HepG2 (cell line): ENCODE results near the gene C16orf86. TPM values are rescaled to one million over a fixed set of nuclear protein-coding genes. Genes with fewer than 3 reads are reported as not detected.

Experiments used
- HOXA3 ChIP-seq: sonication (generic); formaldehyde crosslinking; IDR thresholded peaks from 2 replicates; pipeline ENCODE4 v1.5.0; 2020; ENCODE audit warnings: missing genetic modification reagents
- XRCC5 ChIP-seq: fragments of 200-400 bp; formaldehyde crosslinking; optimal IDR thresholded peaks from 2 replicates; pipeline ENCODE3; 2017; ENCODE audit warnings: mild to moderate bottlenecking, low read length
- ZNF777 ChIP-seq: sonication (generic); formaldehyde crosslinking; IDR thresholded peaks from 2 replicates; pipeline ENCODE4 v1.4.0; 2020; ENCODE audit warnings: missing genetic modification reagents
- polyA plus RNA-seq, 8 experiments: library from polyadenylated mRNA; depleted of rRNA in 3 of 8; stranded (reverse) in 7 of 8; unstranded in 1 of 8; fragments of >200 nt; fragmentation: Illumina TruSeq in 4 of 8; extraction: Trizol in 4 of 8; gene quantifications; 2 replicates each; pipeline versions ENCODE4 v1.2.1 to v1.2.3, GENCODE V29; 2011 to 2016; ENCODE audit warnings: low read depth in 4 of 8, missing spikeins in 1 of 8, mixed read lengths in 1 of 8; ENCODE audit not compliant: insufficient read depth in 1 of 8
- total RNA-seq, 5 experiments: library from RNA; depleted of rRNA; stranded (reverse); fragments of >200 nt; fragmentation: Illumina TruSeq; extraction: Trizol; gene quantifications; 2 replicates each; pipeline ENCODE4 v1.2.3, GENCODE V29; 2016; ENCODE audit warnings: low read depth in 1 of 5
- TF ChIP-seq, protein P1 (sequence below): sonication (generic); formaldehyde crosslinking; IDR thresholded peaks from 2 replicates; pipeline ENCODE4 v1.5.1; 2020; ENCODE audit warnings: mild to moderate bottlenecking, missing genetic modification reagents, borderline replicate concordance
- TF ChIP-seq, protein P2 (sequence below), 2 experiments: fragments of 450-650 bp in 1 of 2; sonication (generic) in 1 of 2; formaldehyde crosslinking in 1 of 2; IDR thresholded peaks; 2 replicates each; pipeline versions ENCODE4 v1.6.1 to v1.8.0; 2016 to 2022; ENCODE audit warnings: antibody characterized with exemption in 1 of 2, mild to moderate bottlenecking in 1 of 2, missing genetic modification reagents in 1 of 2
- TF ChIP-seq, protein P3 (sequence below): sonication (generic); formaldehyde crosslinking; IDR thresholded peaks from 2 replicates; pipeline ENCODE4 v1.4.0; 2020; ENCODE audit warnings: low read depth, mild to moderate bottlenecking, missing genetic modification reagents
- TF ChIP-seq, protein P4 (sequence below): sonication (generic); formaldehyde crosslinking; IDR thresholded peaks from 2 replicates; pipeline ENCODE4 v1.4.0; 2020; ENCODE audit warnings: missing genetic modification reagents
- TF ChIP-seq, protein P5 (sequence below): sonication (generic); formaldehyde crosslinking; IDR thresholded peaks from 2 replicates; pipeline ENCODE4 v1.4.0; 2020; ENCODE audit warnings: mild to moderate bottlenecking, missing genetic modification reagents

Gene C16orf86
- total and polyA plus RNA-seq, 2 of the 13 experiments (the other 11 are each of a cell fraction or from before 2014, with no cell fraction given), result 1.5 to 3.1 TPM

DNA sequence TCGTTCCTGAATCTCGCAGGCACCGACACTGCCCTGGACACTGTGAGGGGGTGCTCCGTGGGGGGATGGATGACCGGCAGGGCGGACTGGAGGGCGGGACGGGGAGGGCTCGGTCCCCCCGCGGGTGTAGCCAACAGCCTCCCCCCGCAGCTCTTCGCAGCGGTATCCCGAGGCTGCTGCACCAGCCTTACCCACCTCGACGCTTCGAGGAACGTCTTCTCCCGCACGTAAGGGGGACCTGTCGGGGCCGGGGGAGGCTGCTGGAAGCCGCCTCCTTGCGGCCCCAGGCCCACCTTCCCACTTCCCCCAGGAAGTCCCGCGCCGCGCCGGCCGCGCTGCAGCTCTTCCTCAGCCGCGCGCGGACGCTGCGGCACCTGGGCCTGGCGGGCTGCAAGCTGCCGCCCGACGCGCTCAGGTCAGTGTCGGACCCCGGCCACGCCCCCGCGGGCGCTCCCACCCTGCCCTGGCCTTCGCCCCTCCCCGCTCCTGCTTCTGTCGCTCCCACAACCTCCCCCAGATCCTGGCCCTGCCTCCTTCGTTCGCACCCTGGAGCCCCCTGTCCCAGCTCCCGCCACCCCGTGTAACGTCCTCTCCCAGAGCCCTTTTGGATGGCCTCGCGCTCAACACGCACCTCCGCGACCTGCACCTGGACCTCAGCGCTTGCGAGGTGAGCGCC, 18.4 kb upstream of the C16orf86 start (continued):
- TF ChIP-seq, protein P1, sequence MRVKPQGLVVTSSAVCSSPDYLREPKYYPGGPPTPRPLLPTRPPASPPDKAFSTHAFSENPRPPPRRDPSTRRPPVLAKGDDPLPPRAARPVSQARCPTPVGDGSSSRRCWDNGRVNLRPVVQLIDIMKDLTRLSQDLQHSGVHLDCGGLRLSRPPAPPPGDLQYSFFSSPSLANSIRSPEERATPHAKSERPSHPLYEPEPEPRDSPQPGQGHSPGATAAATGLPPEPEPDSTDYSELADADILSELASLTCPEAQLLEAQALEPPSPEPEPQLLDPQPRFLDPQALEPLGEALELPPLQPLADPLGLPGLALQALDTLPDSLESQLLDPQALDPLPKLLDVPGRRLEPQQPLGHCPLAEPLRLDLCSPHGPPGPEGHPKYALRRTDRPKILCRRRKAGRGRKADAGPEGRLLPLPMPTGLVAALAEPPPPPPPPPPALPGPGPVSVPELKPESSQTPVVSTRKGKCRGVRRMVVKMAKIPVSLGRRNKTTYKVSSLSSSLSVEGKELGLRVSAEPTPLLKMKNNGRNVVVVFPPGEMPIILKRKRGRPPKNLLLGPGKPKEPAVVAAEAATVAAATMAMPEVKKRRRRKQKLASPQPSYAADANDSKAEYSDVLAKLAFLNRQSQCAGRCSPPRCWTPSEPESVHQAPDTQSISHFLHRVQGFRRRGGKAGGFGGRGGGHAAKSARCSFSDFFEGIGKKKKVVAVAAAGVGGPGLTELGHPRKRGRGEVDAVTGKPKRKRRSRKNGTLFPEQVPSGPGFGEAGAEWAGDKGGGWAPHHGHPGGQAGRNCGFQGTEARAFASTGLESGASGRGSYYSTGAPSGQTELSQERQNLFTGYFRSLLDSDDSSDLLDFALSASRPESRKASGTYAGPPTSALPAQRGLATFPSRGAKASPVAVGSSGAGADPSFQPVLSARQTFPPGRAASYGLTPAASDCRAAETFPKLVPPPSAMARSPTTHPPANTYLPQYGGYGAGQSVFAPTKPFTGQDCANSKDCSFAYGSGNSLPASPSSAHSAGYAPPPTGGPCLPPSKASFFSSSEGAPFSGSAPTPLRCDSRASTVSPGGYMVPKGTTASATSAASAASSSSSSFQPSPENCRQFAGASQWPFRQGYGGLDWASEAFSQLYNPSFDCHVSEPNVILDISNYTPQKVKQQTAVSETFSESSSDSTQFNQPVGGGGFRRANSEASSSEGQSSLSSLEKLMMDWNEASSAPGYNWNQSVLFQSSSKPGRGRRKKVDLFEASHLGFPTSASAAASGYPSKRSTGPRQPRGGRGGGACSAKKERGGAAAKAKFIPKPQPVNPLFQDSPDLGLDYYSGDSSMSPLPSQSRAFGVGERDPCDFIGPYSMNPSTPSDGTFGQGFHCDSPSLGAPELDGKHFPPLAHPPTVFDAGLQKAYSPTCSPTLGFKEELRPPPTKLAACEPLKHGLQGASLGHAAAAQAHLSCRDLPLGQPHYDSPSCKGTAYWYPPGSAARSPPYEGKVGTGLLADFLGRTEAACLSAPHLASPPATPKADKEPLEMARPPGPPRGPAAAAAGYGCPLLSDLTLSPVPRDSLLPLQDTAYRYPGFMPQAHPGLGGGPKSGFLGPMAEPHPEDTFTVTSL (CRISPR knock-in tag), result no peak
- TF ChIP-seq, protein P2, sequence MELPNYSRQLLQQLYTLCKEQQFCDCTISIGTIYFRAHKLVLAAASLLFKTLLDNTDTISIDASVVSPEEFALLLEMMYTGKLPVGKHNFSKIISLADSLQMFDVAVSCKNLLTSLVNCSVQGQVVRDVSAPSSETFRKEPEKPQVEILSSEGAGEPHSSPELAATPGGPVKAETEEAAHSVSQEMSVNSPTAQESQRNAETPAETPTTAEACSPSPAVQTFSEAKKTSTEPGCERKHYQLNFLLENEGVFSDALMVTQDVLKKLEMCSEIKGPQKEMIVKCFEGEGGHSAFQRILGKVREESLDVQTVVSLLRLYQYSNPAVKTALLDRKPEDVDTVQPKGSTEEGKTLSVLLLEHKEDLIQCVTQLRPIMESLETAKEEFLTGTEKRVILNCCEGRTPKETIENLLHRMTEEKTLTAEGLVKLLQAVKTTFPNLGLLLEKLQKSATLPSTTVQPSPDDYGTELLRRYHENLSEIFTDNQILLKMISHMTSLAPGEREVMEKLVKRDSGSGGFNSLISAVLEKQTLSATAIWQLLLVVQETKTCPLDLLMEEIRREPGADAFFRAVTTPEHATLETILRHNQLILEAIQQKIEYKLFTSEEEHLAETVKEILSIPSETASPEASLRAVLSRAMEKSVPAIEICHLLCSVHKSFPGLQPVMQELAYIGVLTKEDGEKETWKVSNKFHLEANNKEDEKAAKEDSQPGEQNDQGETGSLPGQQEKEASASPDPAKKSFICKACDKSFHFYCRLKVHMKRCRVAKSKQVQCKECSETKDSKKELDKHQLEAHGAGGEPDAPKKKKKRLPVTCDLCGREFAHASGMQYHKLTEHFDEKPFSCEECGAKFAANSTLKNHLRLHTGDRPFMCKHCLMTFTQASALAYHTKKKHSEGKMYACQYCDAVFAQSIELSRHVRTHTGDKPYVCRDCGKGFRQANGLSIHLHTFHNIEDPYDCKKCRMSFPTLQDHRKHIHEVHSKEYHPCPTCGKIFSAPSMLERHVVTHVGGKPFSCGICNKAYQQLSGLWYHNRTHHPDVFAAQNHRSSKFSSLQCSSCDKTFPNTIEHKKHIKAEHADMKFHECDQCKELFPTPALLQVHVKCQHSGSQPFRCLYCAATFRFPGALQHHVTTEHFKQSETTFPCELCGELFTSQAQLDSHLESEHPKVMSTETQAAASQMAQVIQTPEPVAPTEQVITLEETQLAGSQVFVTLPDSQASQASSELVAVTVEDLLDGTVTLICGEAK (IDR thresholded peaks at IDR 0.05), result no peak
- TF ChIP-seq, protein P2 (CRISPR knock-in tag; IDR thresholded peaks at IDR 0.05), result 0 out of 2 replicates have a peak, but pooled peaks have one; percentile 16
- TF ChIP-seq ZNF777 (no peak), HOXA3 (0 out of 2 replicates have a peak, but pooled peaks have one; percentile 8), XRCC5 (no peak)
- TF ChIP-seq, protein P3, sequence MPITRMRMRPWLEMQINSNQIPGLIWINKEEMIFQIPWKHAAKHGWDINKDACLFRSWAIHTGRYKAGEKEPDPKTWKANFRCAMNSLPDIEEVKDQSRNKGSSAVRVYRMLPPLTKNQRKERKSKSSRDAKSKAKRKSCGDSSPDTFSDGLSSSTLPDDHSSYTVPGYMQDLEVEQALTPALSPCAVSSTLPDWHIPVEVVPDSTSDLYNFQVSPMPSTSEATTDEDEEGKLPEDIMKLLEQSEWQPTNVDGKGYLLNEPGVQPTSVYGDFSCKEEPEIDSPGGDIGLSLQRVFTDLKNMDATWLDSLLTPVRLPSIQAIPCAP (CRISPR knock-in tag), result no peak
- TF ChIP-seq, protein P4, sequence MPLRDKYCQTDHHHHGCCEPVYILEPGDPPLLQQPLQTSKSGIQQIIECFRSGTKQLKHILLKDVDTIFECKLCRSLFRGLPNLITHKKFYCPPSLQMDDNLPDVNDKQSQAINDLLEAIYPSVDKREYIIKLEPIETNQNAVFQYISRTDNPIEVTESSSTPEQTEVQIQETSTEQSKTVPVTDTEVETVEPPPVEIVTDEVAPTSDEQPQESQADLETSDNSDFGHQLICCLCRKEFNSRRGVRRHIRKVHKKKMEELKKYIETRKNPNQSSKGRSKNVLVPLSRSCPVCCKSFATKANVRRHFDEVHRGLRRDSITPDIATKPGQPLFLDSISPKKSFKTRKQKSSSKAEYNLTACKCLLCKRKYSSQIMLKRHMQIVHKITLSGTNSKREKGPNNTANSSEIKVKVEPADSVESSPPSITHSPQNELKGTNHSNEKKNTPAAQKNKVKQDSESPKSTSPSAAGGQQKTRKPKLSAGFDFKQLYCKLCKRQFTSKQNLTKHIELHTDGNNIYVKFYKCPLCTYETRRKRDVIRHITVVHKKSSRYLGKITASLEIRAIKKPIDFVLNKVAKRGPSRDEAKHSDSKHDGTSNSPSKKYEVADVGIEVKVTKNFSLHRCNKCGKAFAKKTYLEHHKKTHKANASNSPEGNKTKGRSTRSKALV, result peak; percentile 86
- TF ChIP-seq, protein P5, sequence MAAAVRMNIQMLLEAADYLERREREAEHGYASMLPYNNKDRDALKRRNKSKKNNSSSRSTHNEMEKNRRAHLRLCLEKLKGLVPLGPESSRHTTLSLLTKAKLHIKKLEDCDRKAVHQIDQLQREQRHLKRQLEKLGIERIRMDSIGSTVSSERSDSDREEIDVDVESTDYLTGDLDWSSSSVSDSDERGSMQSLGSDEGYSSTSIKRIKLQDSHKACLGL, result no peak
